ENCODE results near the gene PANK4. TPM values are rescaled to one million over a fixed set of nuclear protein-coding genes. Genes with fewer than 3 reads are reported as not detected.

Gene PANK4
- total RNA-seq, 1 experiment from 2014 or later: 45.6 TPM

- intact Hi-C loops (cut with micrococcal nuclease; ENCODE audit: unreplicated experiment): no loop called here
- no peaks in the 10 kb centered on the region for H3K9me3 ChIP-seq (ENCODE audit: low read depth, low read length, poor library complexity, severe bottlenecking)
- no peak for DNase-seq (ENCODE audit: low spot score)
- BruUV-seq (replicated peaks): no TSS peak
- H3K4me1 ChIP-seq (ENCODE audit: insufficient read depth, low read length, poor library complexity, severe bottlenecking): peaks cover 13% of the 10 kb centered on the region
- no peak overlapping the region for H3K4me3 ChIP-seq (ENCODE audit: low read depth, low read length, poor library complexity, severe bottlenecking)
- no peak overlapping the region for H3K27ac ChIP-seq (ENCODE audit: low read depth, low read length, poor library complexity, severe bottlenecking)
- TF ChIP-seq CTCF (conservative IDR thresholded peaks at IDR 0.05; ENCODE audit: low read depth, low read length) (no peak), EZH2 (IDR thresholded peaks at IDR 0.05; ENCODE audit: borderline replicate concordance, low read depth, low read length, poor library complexity, severe bottlenecking) (no peak)
- POLR2A ChIA-PET (ENCODE audit: low non-redundant PET): no interaction called here
- H3K27me3 ChIP-seq (replicated peaks; ENCODE audit: insufficient read depth, low read depth, low read length, poor library complexity): no peaks in the 10 kb centered on the region
- CTCF ChIA-PET: no interaction called here
- no peaks in the 10 kb centered on the region for H3K36me3 ChIP-seq (ENCODE audit: insufficient read depth, low read length, poor library complexity, severe bottlenecking)
Observed at GRCh38 chr1:2483026-2483425, 43.4 kb downstream of the PANK4 start.

GRCh38 chr1:2482588-2482987 is 43.8 kb downstream of the PANK4 start:
- ChIA-PET CTCF (no interaction called here), POLR2A (ENCODE audit: low non-redundant PET) (no interaction called here)
- no peak for DNase-seq (ENCODE audit: low spot score)
- Histone ChIP-seq H3K9me3 (ENCODE audit: low read depth, low read length, poor library complexity, severe bottlenecking) (no peaks in the 10 kb centered on the region), H3K27ac (ENCODE audit: low read depth, low read length, poor library complexity, severe bottlenecking) (no peak overlapping the region), H3K27me3 (replicated peaks; ENCODE audit: insufficient read depth, low read depth, low read length, poor library complexity) (no peaks in the 10 kb centered on the region), H3K4me3 (ENCODE audit: low read depth, low read length, poor library complexity, severe bottlenecking) (no peak overlapping the region), H3K4me1 (ENCODE audit: insufficient read depth, low read length, poor library complexity, severe bottlenecking) (peaks cover 13% of the 10 kb centered on the region), H3K36me3 (ENCODE audit: insufficient read depth, low read length, poor library complexity, severe bottlenecking) (no peaks in the 10 kb centered on the region)
- intact Hi-C loops (cut with micrococcal nuclease; ENCODE audit: unreplicated experiment): no loop called here
- TF ChIP-seq CTCF (conservative IDR thresholded peaks at IDR 0.05; ENCODE audit: low read depth, low read length) (no peak), EZH2 (IDR thresholded peaks at IDR 0.05; ENCODE audit: borderline replicate concordance, low read depth, low read length, poor library complexity, severe bottlenecking) (no peak)
- BruUV-seq (replicated peaks): no TSS peak

- no peaks in the 10 kb centered on the region for H3K27me3 ChIP-seq (replicated peaks; ENCODE audit: insufficient read depth, low read depth, low read length, poor library complexity)
- H3K27ac ChIP-seq (ENCODE audit: low read depth, low read length, poor library complexity, severe bottlenecking): no peak overlapping the region
- no peaks in the 10 kb centered on the region for H3K36me3 ChIP-seq (ENCODE audit: insufficient read depth, low read length, poor library complexity, severe bottlenecking)
- no TSS peak for BruUV-seq (replicated peaks)
- no peak overlapping the region for H3K4me3 ChIP-seq (ENCODE audit: low read depth, low read length, poor library complexity, severe bottlenecking)
- peaks cover 13% of the 10 kb centered on the region for H3K4me1 ChIP-seq (ENCODE audit: insufficient read depth, low read length, poor library complexity, severe bottlenecking)
- ChIA-PET POLR2A (ENCODE audit: low non-redundant PET) (no interaction called here), CTCF (no interaction called here)
- H3K9me3 ChIP-seq (ENCODE audit: low read depth, low read length, poor library complexity, severe bottlenecking): no peaks in the 10 kb centered on the region
- no peak for DNase-seq (ENCODE audit: low spot score)
- intact Hi-C loops (cut with micrococcal nuclease; ENCODE audit: unreplicated experiment): no loop called here
- TF ChIP-seq CTCF (conservative IDR thresholded peaks at IDR 0.05; ENCODE audit: low read depth, low read length) (no peak), EZH2 (IDR thresholded peaks at IDR 0.05; ENCODE audit: borderline replicate concordance, low read depth, low read length, poor library complexity, severe bottlenecking) (no peak)
Observed at GRCh38 chr1:2481885-2482284, 44.5 kb downstream of the PANK4 start.

All from A673 (cell line).